Keratinocyte (primary cell): ENCODE results near the gene RIOK3. TPM values are rescaled to one million over a fixed set of nuclear protein-coding genes. Genes with fewer than 3 reads are reported as not detected.

Experiments used
- DNase-seq: peaks from one replicate; pipeline ENCODE4 v3.0.0-alpha.2; 2011; ENCODE audit warnings: low read depth, missing footprints, low spot score
- FAIRE-seq: peaks from 2 replicates; lab custom pipeline; 2011; peaks lifted over from hg19 to GRCh38; lab: Jason Lieb, UNC
- H2AFZ ChIP-seq: 2 replicates; pipeline ENCODE4 v1.6.0; 2012; ENCODE audit warnings: low read length, control low read depth, inconsistent platforms; ENCODE audit not compliant: control insufficient read depth
- H3K27ac ChIP-seq: 2 replicates; pipeline ENCODE4 v1.5.1; 2011; ENCODE audit warnings: low read length; ENCODE audit not compliant: control insufficient read depth, insufficient read depth
- H3K27me3 ChIP-seq: 3 replicates; pipeline ENCODE4 v1.6.0; 2011; ENCODE audit warnings: low read length; ENCODE audit not compliant: control insufficient read depth, insufficient read depth; ENCODE audit errors: extremely low read depth
- H3K36me3 ChIP-seq, 2 experiments: 2 replicates in 1 of 2; 3 replicates in 1 of 2; pipeline ENCODE4 v1.5.1; 2011; ENCODE audit warnings: low read length in 2 of 2, mild to moderate bottlenecking in 1 of 2; ENCODE audit not compliant: control insufficient read depth in 2 of 2, insufficient read depth in 2 of 2; ENCODE audit errors: extremely low read depth in 1 of 2
- H3K4me1 ChIP-seq: 3 replicates; pipeline ENCODE4 v1.5.1; 2011; ENCODE audit warnings: low read length; ENCODE audit not compliant: control insufficient read depth, insufficient read depth; ENCODE audit errors: extremely low read depth
- H3K4me2 ChIP-seq: 3 replicates; pipeline ENCODE4 v1.6.0; 2011; ENCODE audit warnings: low read depth, low read length; ENCODE audit not compliant: control insufficient read depth, insufficient read depth; ENCODE audit errors: extremely low read depth
- H3K4me3 ChIP-seq, 3 experiments: fragments of 200-600 bp in 1 of 3; sonication (generic) in 1 of 3; 2 replicates in 2 of 3; 3 replicates in 1 of 3; pipeline ENCODE4 v1.5.1; 2011 to 2016; ENCODE audit warnings: low read length in 3 of 3, mild to moderate bottlenecking in 3 of 3, control low read depth in 2 of 3, inconsistent platforms in 1 of 3, low read depth in 1 of 3, mixed read lengths in 1 of 3, mixed run types in 1 of 3, moderate library complexity in 1 of 3; ENCODE audit not compliant: control insufficient read depth in 2 of 3, insufficient read depth in 2 of 3; ENCODE audit errors: extremely low read depth in 1 of 3
- H3K79me2 ChIP-seq: 2 replicates; pipeline ENCODE4 v1.6.0; 2012; ENCODE audit warnings: low read length; ENCODE audit not compliant: control insufficient read depth, insufficient read depth
- H3K9ac ChIP-seq: 3 replicates; pipeline ENCODE4 v1.6.0; 2011; ENCODE audit warnings: low read length; ENCODE audit not compliant: control insufficient read depth, insufficient read depth; ENCODE audit errors: extremely low read depth
- H3K9me1 ChIP-seq: 3 replicates; pipeline ENCODE4 v1.6.0; 2011; ENCODE audit warnings: low read length; ENCODE audit not compliant: control insufficient read depth, insufficient read depth; ENCODE audit errors: extremely low read depth
- H3K9me3 ChIP-seq: 2 replicates; pipeline ENCODE4 v1.5.1; 2012; ENCODE audit warnings: low read depth, low read length; ENCODE audit not compliant: control insufficient read depth
- H4K20me1 ChIP-seq: 3 replicates; pipeline ENCODE4 v1.6.0; 2011; ENCODE audit warnings: low read length; ENCODE audit not compliant: control insufficient read depth, insufficient read depth; ENCODE audit errors: extremely low read depth
- CTCF ChIP-seq, 3 experiments: IDR thresholded peaks in 1 of 3; conservative IDR thresholded peaks in 1 of 3; optimal IDR thresholded peaks in 1 of 3; 2 replicates in 2 of 3; 3 replicates in 1 of 3; pipeline versions ENCODE3 to v1.5.1; 2011; ENCODE audit warnings: low read length in 3 of 3, mild to moderate bottlenecking in 3 of 3, moderate library complexity in 2 of 3, control low read depth in 1 of 3, inconsistent platforms in 1 of 3; ENCODE audit not compliant: insufficient read depth in 2 of 3; ENCODE audit errors: extremely low read depth in 1 of 3
- EZH2 ChIP-seq: IDR thresholded peaks from one replicate; pipeline ENCODE4 v1.6.1; 2012; ENCODE audit warnings: inconsistent platforms, mild to moderate bottlenecking, low read length, moderate library complexity
- dilution Hi-C: fragments of 300-500 bp; cut with MboI; formaldehyde crosslinking; loops from one replicate; pipeline ENCODE4 v1.7.0; 2020; ENCODE audit warnings: low sequenced_read_pairs; ENCODE audit not compliant: extremely low pct_ligation_motif_present
- polyA plus RNA-seq, 5 experiments: library from polyadenylated mRNA; depleted of rRNA in 3 of 5; stranded (reverse) in 3 of 5; stranded (forward) in 1 of 5; unstranded in 1 of 5; fragments of >200 nt; gene quantifications; 1 replicate in 1 of 5; 2 replicates in 3 of 5; 3 replicates in 1 of 5; pipeline versions ENCODE4 v1.2.1 to v1.2.3, GENCODE V29; 2011 to 2012; ENCODE audit warnings: missing spikeins in 2 of 5, low read depth in 1 of 5, low replicate concordance in 1 of 5

The RIOK3 gene
- polyA plus RNA-seq, 1 donor (not counting 4 experiments of a cell fraction or from before 2014, with no cell fraction given), result 68.6 TPM

DNA sequence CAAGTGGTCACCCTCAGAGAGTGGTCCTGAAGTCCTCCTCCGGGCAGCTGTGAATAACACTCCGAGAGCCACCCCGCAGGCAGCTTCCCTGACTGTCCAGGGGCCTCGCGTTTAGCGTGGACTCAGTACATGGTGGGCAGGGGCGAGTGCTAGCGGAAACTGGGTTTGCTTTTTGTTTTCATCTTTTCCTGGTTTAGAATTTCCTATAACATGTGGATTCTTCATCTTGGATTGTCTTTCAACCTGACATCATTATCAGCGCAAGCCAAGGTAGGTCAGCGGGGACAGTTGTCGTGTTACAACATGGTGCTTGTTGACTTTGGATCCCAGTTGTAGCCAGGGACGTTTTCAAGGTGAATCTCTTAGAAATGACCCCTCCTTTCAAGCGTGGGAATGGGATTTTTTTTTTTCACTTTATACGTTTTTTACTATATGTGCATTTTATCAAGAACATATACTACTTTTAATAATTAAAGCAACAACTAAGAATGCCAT is 71.2 kb downstream of the RIOK3 start:
- Histone ChIP-seq H3K4me3 (no peak overlapping the region), H3K36me3 (peaks cover 31 to 55% of the 10 kb centered on the region in 2 experiments), H3K79me2 (no peaks in the 10 kb centered on the region), H4K20me1 (peaks cover 2% of the 10 kb centered on the region), H3K27me3 (no peaks in the 10 kb centered on the region), H3K4me2 (no peak overlapping the region), H2AFZ (no peak overlapping the region), H3K9me1 (no peaks in the 10 kb centered on the region), H3K4me1 (peaks cover 1% of the 10 kb centered on the region), H3K9me3 (no peaks in the 10 kb centered on the region), H3K27ac (no peak overlapping the region), H3K9ac (no peak overlapping the region)
- DNase-seq (no peak), FAIRE-seq (no peak)
- dilution Hi-C loops, result no loop called here
- TF ChIP-seq EZH2, result no peak
- no peak for TF ChIP-seq CTCF (optimal IDR thresholded peaks at IDR 0.05 in 1 of 3, IDR thresholded peaks at IDR 0.05 in 1 of 3, conservative IDR thresholded peaks at IDR 0.05 in 1 of 3; ENCODE audit: extremely low read depth in 1 of 3, insufficient read depth in 2 of 3, low read length in 3 of 3)

GRCh38 chr18:23526501-23527063 is 73.5 kb downstream of the RIOK3 start:
- DNase-seq (no peak), FAIRE-seq (no peak)
- Histone ChIP-seq H3K4me3 (no peak overlapping the region), H4K20me1 (peaks cover 4% of the 10 kb centered on the region), H3K9ac (no peak overlapping the region), H3K4me2 (no peak overlapping the region), H2AFZ (no peak overlapping the region), H3K27ac (no peak overlapping the region), H3K79me2 (no peaks in the 10 kb centered on the region), H3K9me1 (no peaks in the 10 kb centered on the region), H3K4me1 (peaks cover 12% of the 10 kb centered on the region), H3K27me3 (no peaks in the 10 kb centered on the region), H3K9me3 (no peaks in the 10 kb centered on the region), H3K36me3 (peaks cover 27 to 52% of the 10 kb centered on the region in 2 experiments)
- dilution Hi-C loops, result no loop called here
- no peak for TF ChIP-seq EZH2
- no peak for TF ChIP-seq CTCF (optimal IDR thresholded peaks at IDR 0.05 in 1 of 3, IDR thresholded peaks at IDR 0.05 in 1 of 3, conservative IDR thresholded peaks at IDR 0.05 in 1 of 3; ENCODE audit: extremely low read depth in 1 of 3, insufficient read depth in 2 of 3, low read length in 3 of 3)
